ENCODE measurements around the gene IL36A.

DNA sequence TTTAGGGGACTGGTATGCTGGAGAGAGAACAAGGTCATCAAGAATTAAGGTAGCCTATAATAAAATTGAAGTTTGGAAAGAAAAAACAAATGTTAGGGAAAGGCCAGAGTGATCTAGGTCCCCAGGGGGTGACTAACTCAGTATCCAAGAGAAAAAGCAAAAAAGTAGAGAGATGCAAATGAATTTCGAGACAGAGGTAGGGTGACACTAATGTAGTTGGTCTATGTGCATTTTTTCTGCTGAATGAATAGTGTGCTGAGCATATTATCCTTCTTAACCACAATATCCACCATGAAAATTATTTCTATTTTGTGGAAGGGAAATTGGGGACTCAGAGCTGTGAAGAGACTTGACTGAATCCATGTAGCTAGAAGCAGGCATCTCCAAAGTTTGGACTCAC, 9.8 kb downstream of the IL36A start:
- TF ChIP-seq ELF4 (IDR thresholded peaks at IDR 0.05) (no peak), LEF1 (IDR thresholded peaks at IDR 0.05; ENCODE audit: borderline replicate concordance) (no peak), NFRKB (IDR thresholded peaks at IDR 0.05) (no peak), FOXK2 (IDR thresholded peaks at IDR 0.05) (no peak), BHLHE40 (IDR thresholded peaks at IDR 0.05; ENCODE audit: borderline replicate concordance) (no peak), ZNF384 (IDR thresholded peaks at IDR 0.05) (no peak), SP1 (IDR thresholded peaks at IDR 0.05) (no peak), FOXM1 (IDR thresholded peaks at IDR 0.05; ENCODE audit: borderline replicate concordance) (no peak), HDGF (IDR thresholded peaks at IDR 0.05; ENCODE audit: borderline replicate concordance) (no peak), FOXA1 (IDR thresholded peaks at IDR 0.05) (no peak)
- TF ChIP-seq, protein P1, sequence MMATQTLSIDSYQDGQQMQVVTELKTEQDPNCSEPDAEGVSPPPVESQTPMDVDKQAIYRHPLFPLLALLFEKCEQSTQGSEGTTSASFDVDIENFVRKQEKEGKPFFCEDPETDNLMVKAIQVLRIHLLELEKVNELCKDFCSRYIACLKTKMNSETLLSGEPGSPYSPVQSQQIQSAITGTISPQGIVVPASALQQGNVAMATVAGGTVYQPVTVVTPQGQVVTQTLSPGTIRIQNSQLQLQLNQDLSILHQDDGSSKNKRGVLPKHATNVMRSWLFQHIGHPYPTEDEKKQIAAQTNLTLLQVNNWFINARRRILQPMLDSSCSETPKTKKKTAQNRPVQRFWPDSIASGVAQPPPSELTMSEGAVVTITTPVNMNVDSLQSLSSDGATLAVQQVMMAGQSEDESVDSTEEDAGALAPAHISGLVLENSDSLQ (IDR thresholded peaks at IDR 0.05), result no peak
